ENCODE measurements around the gene C2orf68.
"Not testable (repeated sequence)": the region's sequence is repeated elsewhere in the genome, so short reads cannot be mapped to it uniquely, and the experiment has no call there.

The C2orf68 gene

GRCh38 chr2:85596486-85597143 is 15.3 kb downstream of the C2orf68 start:
- peak overlapping the region; percentile 90 for H3K4me3 ChIP-seq (ENCODE audit: low read depth, low read length)
- no peak for TF ChIP-seq CTCF (IDR thresholded peaks at IDR 0.05; ENCODE audit: low read depth, low read length)

- peak overlapping the region; percentile 90 for H3K4me3 ChIP-seq (ENCODE audit: low read depth, low read length)
- no peak for TF ChIP-seq CTCF (IDR thresholded peaks at IDR 0.05; ENCODE audit: low read depth, low read length)
Observed at GRCh38 chr2:85596026-85596333, 15.9 kb downstream of the C2orf68 start.

- TF ChIP-seq CTCF (IDR thresholded peaks at IDR 0.05; ENCODE audit: low read depth, low read length): no peak
- H3K4me3 ChIP-seq (ENCODE audit: low read depth, low read length): peak within 1 kb of the TSS; percentile 90
Observed at GRCh38 chr2:85595301-85596025, 16.4 kb downstream of the C2orf68 start, which contains the start of gene RNF181. TSS of gene RNF181 (plus strand) at chr2:85595745. CDS start at chr2:85595764, 19 bp downstream.

- no peak for TF ChIP-seq CTCF (IDR thresholded peaks at IDR 0.05; ENCODE audit: low read depth, low read length)
- H3K4me3 ChIP-seq (ENCODE audit: low read depth, low read length): peak overlapping the region; percentile 90
Observed at GRCh38 chr2:85594715-85595300, 17.1 kb downstream of the C2orf68 start.

GRCh38 chr2:85593023-85593422 is 18.8 kb downstream of the C2orf68 start:
- H3K4me3 ChIP-seq (ENCODE audit: low read depth, low read length): no peak overlapping the region
- no peak for TF ChIP-seq CTCF (IDR thresholded peaks at IDR 0.05; ENCODE audit: low read depth, low read length)

- H3K4me3 ChIP-seq (ENCODE audit: low read depth, low read length): not testable (repeated sequence)
Observed at GRCh38 chr2:85592299-85592698, 19.6 kb downstream of the C2orf68 start.

GRCh38 chr2:85591563-85591962 is 20.3 kb downstream of the C2orf68 start:
- no peak overlapping the region for H3K4me3 ChIP-seq (ENCODE audit: low read depth, low read length)
- TF ChIP-seq CTCF (IDR thresholded peaks at IDR 0.05; ENCODE audit: low read depth, low read length): no peak
